ENCODE results near the gene PON2. TPM values are rescaled to one million over a fixed set of nuclear protein-coding genes. Genes with fewer than 3 reads are reported as not detected.

Gene PON2
- total and polyA plus RNA-seq, 10 of the 15 experiments (the other 5 are each of a cell fraction or from before 2014, with no cell fraction given): 22.9 to 127 (median 46.1) TPM

GRCh38 chr7:95375591-95376257, 59.1 kb downstream of the PON2 start (continued):
- TF ChIP-seq SPI1 (IDR thresholded peaks at IDR 0.05; ENCODE audit: borderline replicate concordance, insufficient read depth, low read depth, low read length) (no peak), MTA2 (IDR thresholded peaks at IDR 0.05; ENCODE audit: low read depth) (no peak), MEF2B (IDR thresholded peaks at IDR 0.05; ENCODE audit: partially characterized antibody, poor library complexity, severe bottlenecking) (no peak), RBBP5 (conservative IDR thresholded peaks at IDR 0.05) (no peak), RB1 (IDR thresholded peaks at IDR 0.05; ENCODE audit: borderline replicate concordance) (no peak), NBN (IDR thresholded peaks at IDR 0.05) (no peak)

- Histone ChIP-seq H3K27ac (ENCODE audit: control insufficient read depth, insufficient read depth) (no peak overlapping the region), H3K36me3 (ENCODE audit: control insufficient read depth in 2 of 2, insufficient read depth in 2 of 2, low read length in 1 of 2) (no peaks in the 10 kb centered on the region), H3K27me3 (replicated peaks in 1 of 2; ENCODE audit: control insufficient read depth in 2 of 2, insufficient read depth in 2 of 2, low read length in 1 of 2) (no peaks in the 10 kb centered on the region), H3K79me2 (ENCODE audit: control insufficient read depth, insufficient read depth, low read length) (no peaks in the 10 kb centered on the region), H3K4me3 (no peak overlapping the region), H3K9me3 (replicated peaks; ENCODE audit: control insufficient read depth, insufficient read depth, low read length) (no peaks in the 10 kb centered on the region), H3K4me2 (ENCODE audit: control insufficient read depth, insufficient read depth) (no peak overlapping the region), H3K9ac (ENCODE audit: control insufficient read depth, insufficient read depth, low read length) (no peak overlapping the region), H4K20me1 (ENCODE audit: control insufficient read depth, insufficient read depth) (no peaks in the 10 kb centered on the region), H2AFZ (ENCODE audit: control insufficient read depth, low read depth, low read length) (no peak overlapping the region), H3K4me1 (ENCODE audit: control insufficient read depth, insufficient read depth, low read length) (no peaks in the 10 kb centered on the region)
- BruUV-seq (replicated peaks): no TSS peak
- CTCF ChIA-PET: no interaction called here
- POLR2A ChIA-PET: interaction anchor here (0.6 to 1.7 kb wide), 3 partner anchors 10 to 99 kb away, joined by 3 to 4 read pairs (median 3); no protein-coding TSS in a partner anchor
- TF ChIP-seq SUZ12 (IDR thresholded peaks at IDR 0.05; ENCODE audit: unreplicated experiment) (no peak), NBN (IDR thresholded peaks at IDR 0.05) (no peak), GATAD2B (conservative IDR thresholded peaks at IDR 0.05; ENCODE audit: low read depth) (no peak), CBX5 (IDR thresholded peaks at IDR 0.05; ENCODE audit: low read depth) (no peak), SMC3 (IDR thresholded peaks at IDR 0.05; ENCODE audit: borderline replicate concordance, low read length) (no peak), NR2C1 (IDR thresholded peaks at IDR 0.05) (no peak), MTA3 (IDR thresholded peaks at IDR 0.05; ENCODE audit: borderline replicate concordance, low read length) (no peak), NRF1 (conservative IDR thresholded peaks at IDR 0.05; ENCODE audit: low read depth, low read length) (no peak), CHD4 (IDR thresholded peaks at IDR 0.05) (no peak), POLR2AphosphoS5 (IDR thresholded peaks at IDR 0.05; ENCODE audit: low read length) (no peak), IKZF1 (conservative IDR thresholded peaks at IDR 0.05) (no peak), WRNIP1 (IDR thresholded peaks at IDR 0.05; ENCODE audit: borderline replicate concordance, low read depth, low read length) (no peak), EZH2 (IDR thresholded peaks at IDR 0.05; ENCODE audit: borderline replicate concordance, control insufficient read depth, low read depth, low read length) (no peak), TCF12 (IDR thresholded peaks at IDR 0.05; ENCODE audit: low read depth, low read length) (no peak), STAT3 (IDR thresholded peaks at IDR 0.05; ENCODE audit: low read depth, low read length) (no peak), PAX5 (IDR thresholded peaks at IDR 0.05; ENCODE audit: borderline replicate concordance, low read depth, low read length) (no peak)
- TF ChIP-seq, protein P1, sequence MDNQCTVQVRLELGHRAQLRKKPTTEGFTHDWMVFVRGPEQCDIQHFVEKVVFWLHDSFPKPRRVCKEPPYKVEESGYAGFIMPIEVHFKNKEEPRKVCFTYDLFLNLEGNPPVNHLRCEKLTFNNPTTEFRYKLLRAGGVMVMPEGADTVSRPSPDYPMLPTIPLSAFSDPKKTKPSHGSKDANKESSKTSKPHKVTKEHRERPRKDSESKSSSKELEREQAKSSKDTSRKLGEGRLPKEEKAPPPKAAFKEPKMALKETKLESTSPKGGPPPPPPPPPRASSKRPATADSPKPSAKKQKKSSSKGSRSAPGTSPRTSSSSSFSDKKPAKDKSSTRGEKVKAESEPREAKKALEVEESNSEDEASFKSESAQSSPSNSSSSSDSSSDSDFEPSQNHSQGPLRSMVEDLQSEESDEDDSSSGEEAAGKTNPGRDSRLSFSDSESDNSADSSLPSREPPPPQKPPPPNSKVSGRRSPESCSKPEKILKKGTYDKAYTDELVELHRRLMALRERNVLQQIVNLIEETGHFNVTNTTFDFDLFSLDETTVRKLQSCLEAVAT (IDR thresholded peaks at IDR 0.05): no peak
- intact Hi-C loops (cut with micrococcal nuclease; ENCODE audit: unreplicated experiment) (no loop called here), in situ Hi-C loops (cut with MboI) (no loop called here)
- FAIRE-seq: no peak
- SMC1A ChIA-PET (ENCODE audit: uncharacterized antibody, unreplicated experiment): interaction anchor here (0.9 to 2.0 kb wide), 4 partner anchors 11 to 103 kb away, joined by 3 to 5 read pairs (median 4); no protein-coding TSS in a partner anchor
- RAD21 ChIA-PET (ENCODE audit: unreplicated experiment): no interaction called here
- DNase-seq (ENCODE audit: low read depth, low spot score): no peak
- 25% methylated on average over 4 of the region's 4 CpGs for WGBS (ENCODE audit: insufficient coverage, insufficient replicate concordance, low lambda C conversion rate, missing lambda C conversion rate)
- ATAC-seq: no peak
Observed at GRCh38 chr7:95373323-95373722, 61.5 kb downstream of the PON2 start.
